ENCODE measurements around the gene PIK3R4.

The PIK3R4 gene

DNA sequence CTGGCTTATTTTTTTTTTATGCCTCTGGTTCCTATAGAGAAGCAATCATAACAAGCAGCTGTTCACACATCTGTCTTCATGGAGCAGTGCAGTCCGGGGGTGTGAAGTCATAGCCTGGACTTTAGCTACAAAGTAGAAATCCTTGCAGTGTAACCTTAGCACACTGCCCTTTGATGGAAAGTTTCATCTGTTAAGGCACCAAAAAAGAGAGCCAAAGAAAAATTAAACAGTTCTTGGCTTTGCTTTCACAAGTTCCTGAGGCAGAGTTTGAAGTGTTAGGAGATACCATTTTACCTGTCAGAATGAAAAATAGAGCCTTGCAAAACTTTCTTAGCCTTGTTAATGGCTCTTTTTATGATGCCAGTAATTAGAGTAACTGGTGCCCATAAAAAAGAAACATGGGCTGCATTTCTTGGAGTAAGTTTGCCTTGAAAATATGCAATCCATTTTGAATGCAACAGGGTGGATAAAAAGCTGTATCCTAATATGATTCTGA lies 84.1 kb downstream of the PIK3R4 start:
- Histone ChIP-seq H3K9ac (ENCODE audit: low read length) (no peak overlapping the region), H3K23ac (ENCODE audit: low read length in 2 of 2) (no peak overlapping the region), H2BK120ac (ENCODE audit: low read depth, low read length) (no peak overlapping the region), H2AK5ac (ENCODE audit: low read length, severe bottlenecking) (no peak overlapping the region), H3K4ac (ENCODE audit: low read depth in 1 of 2, low read length in 2 of 2) (no peak overlapping the region), H2AFZ (ENCODE audit: low read depth, low read length) (no peak overlapping the region), H3K4me3 (ENCODE audit: insufficient read depth in 1 of 2, low read depth in 1 of 2, low read length in 2 of 2) (no peak overlapping the region), H4K91ac (ENCODE audit: low read length) (no peak overlapping the region), H3K36me3 (ENCODE audit: control insufficient read depth in 1 of 2, insufficient read depth in 2 of 2, low read depth in 1 of 2, low read length in 2 of 2) (no peaks in the 10 kb centered on the region), H3K9me3 (ENCODE audit: control insufficient read depth, low read length) (no peaks in the 10 kb centered on the region), H3K4me2 (ENCODE audit: low read length, poor library complexity, severe bottlenecking) (no peak overlapping the region), H3K4me1 (ENCODE audit: control insufficient read depth, insufficient read depth, low read depth, low read length) (peaks cover 4% of the 10 kb centered on the region), H3K27me3 (ENCODE audit: control insufficient read depth in 1 of 2, insufficient read depth in 1 of 2, low read length in 2 of 2) (no peaks in the 10 kb centered on the region), H3K27ac (ENCODE audit: low read length, poor library complexity, severe bottlenecking) (no peak overlapping the region), H3K79me1 (replicated peaks; ENCODE audit: low read length, poor library complexity, severe bottlenecking) (no peaks in the 10 kb centered on the region), H4K8ac (ENCODE audit: low read length) (no peak overlapping the region), H2BK5ac (ENCODE audit: low read depth, low read length, poor library complexity, severe bottlenecking) (no peak overlapping the region), H2BK12ac (ENCODE audit: low read length in 2 of 2) (no peak overlapping the region), H2BK15ac (ENCODE audit: low read depth, poor library complexity, severe bottlenecking) (no peak overlapping the region), H3K14ac (ENCODE audit: low read length in 2 of 2) (no peak overlapping the region), H3K18ac (ENCODE audit: low read depth in 1 of 2, low read length in 2 of 2) (no peak overlapping the region)
- no peak for DNase-seq
- 92% methylated on average over 1 of the region's 1 CpG for WGBS

DNA sequence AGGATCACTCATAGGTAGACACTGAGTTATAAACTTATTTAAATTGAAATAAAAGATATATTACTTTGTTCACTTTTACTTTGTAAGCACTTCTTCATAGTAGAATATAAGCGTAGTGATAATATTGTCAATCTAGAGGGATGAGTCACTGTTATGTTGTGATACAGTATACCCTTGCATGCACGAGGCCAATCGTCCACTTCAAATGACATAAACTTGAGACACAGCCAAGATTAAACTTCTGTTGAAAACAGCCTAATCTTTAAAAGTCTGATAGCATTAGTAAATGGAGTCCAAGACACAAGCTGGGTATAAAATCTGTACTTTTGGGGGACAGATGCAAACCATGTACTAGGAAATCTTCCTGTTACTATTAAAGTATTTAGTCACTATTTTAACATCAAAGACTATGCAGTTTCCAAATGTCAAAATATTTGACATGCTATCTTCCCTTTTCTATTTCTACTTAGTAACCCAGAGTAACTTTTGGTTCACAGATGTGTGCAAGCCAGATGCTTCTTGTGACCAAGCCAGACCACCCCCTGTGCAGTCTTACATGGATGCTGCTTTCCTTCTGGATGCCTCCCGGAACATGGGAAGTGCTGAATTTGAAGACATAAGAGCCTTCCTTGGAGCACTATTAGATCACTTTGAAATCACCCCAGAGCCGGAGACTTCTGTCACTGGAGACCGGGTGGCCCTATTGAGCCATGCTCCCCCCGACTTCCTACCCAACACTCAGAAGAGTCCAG lies 85.3 kb downstream of the PIK3R4 start:
- no peak overlapping the region for H3K4ac ChIP-seq (ENCODE audit: low read depth in 1 of 2, low read length in 2 of 2)
- no peak overlapping the region for H2BK12ac ChIP-seq (ENCODE audit: low read length in 2 of 2)
- H3K27ac ChIP-seq (ENCODE audit: low read length, poor library complexity, severe bottlenecking), result no peak overlapping the region
- H3K27me3 ChIP-seq (ENCODE audit: control insufficient read depth in 1 of 2, insufficient read depth in 1 of 2, low read length in 2 of 2), result no peaks in the 10 kb centered on the region
- H2AFZ ChIP-seq (ENCODE audit: low read depth, low read length), result no peak overlapping the region
- no peak overlapping the region for H2AK5ac ChIP-seq (ENCODE audit: low read length, severe bottlenecking)
- no peak overlapping the region for H2BK120ac ChIP-seq (ENCODE audit: low read depth, low read length)
- DNase-seq, result peak; percentile 13
- no peaks in the 10 kb centered on the region for H3K79me1 ChIP-seq (replicated peaks; ENCODE audit: low read length, poor library complexity, severe bottlenecking)
- no peak overlapping the region for H3K18ac ChIP-seq (ENCODE audit: low read depth in 1 of 2, low read length in 2 of 2)
- H2BK5ac ChIP-seq (ENCODE audit: low read depth, low read length, poor library complexity, severe bottlenecking), result no peak overlapping the region
- no peaks in the 10 kb centered on the region for H3K9me3 ChIP-seq (ENCODE audit: control insufficient read depth, low read length)
- peaks cover 4% of the 10 kb centered on the region for H3K4me1 ChIP-seq (ENCODE audit: control insufficient read depth, insufficient read depth, low read depth, low read length)
- H2BK15ac ChIP-seq (ENCODE audit: low read depth, poor library complexity, severe bottlenecking), result no peak overlapping the region
- H3K36me3 ChIP-seq (ENCODE audit: control insufficient read depth in 1 of 2, insufficient read depth in 2 of 2, low read depth in 1 of 2, low read length in 2 of 2), result peaks cover 0 to 3% of the 10 kb centered on the region in 2 experiments
- no peak overlapping the region for H4K8ac ChIP-seq (ENCODE audit: low read length)
- H3K4me2 ChIP-seq (ENCODE audit: low read length, poor library complexity, severe bottlenecking), result no peak overlapping the region
- no peak overlapping the region for H3K14ac ChIP-seq (ENCODE audit: low read length in 2 of 2)
- WGBS, result 88% methylated on average over 7 of the region's 7 CpGs
- no peak overlapping the region for H3K4me3 ChIP-seq (ENCODE audit: insufficient read depth in 1 of 2, low read depth in 1 of 2, low read length in 2 of 2)
- H3K9ac ChIP-seq (ENCODE audit: low read length), result no peak overlapping the region
- H3K23ac ChIP-seq (ENCODE audit: low read length in 2 of 2), result no peak overlapping the region
- no peak overlapping the region for H4K91ac ChIP-seq (ENCODE audit: low read length)

DNA sequence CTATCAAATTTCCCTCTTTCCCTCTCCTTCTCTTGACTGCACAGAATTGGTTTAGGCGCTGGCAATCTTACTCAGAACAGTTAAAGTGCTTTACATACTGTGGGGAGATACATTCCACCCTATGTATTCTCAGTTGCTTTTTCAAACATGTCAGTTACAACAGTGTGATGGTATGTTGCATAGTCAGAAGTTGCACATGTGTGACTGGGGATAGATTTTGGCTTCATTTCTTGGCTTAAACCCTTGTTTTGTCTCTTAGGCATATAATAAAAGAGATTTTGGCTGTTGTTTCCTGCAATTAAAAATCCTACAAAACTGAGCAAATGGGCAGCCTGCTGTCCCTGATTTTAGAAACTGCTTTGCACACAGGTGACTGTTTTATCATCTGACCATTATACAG lies 86.7 kb downstream of the PIK3R4 start:
- H3K9ac ChIP-seq (ENCODE audit: low read length), result no peak overlapping the region
- no peak overlapping the region for H3K18ac ChIP-seq (ENCODE audit: low read depth in 1 of 2, low read length in 2 of 2)
- H3K79me1 ChIP-seq (replicated peaks; ENCODE audit: low read length, poor library complexity, severe bottlenecking), result no peaks in the 10 kb centered on the region
- no peak overlapping the region for H2BK120ac ChIP-seq (ENCODE audit: low read depth, low read length)
- H3K27me3 ChIP-seq (ENCODE audit: control insufficient read depth in 1 of 2, insufficient read depth in 1 of 2, low read length in 2 of 2), result no peaks in the 10 kb centered on the region
- H4K91ac ChIP-seq (ENCODE audit: low read length), result no peak overlapping the region
- H3K4me1 ChIP-seq (ENCODE audit: control insufficient read depth, insufficient read depth, low read depth, low read length), result peaks cover 4% of the 10 kb centered on the region
- no peak overlapping the region for H3K14ac ChIP-seq (ENCODE audit: low read length in 2 of 2)
- no CpG with 5 or more reads among the region's 1 CpG for WGBS
- H2AFZ ChIP-seq (ENCODE audit: low read depth, low read length), result no peak overlapping the region
- DNase-seq, result no peak
- H3K9me3 ChIP-seq (ENCODE audit: control insufficient read depth, low read length), result no peaks in the 10 kb centered on the region
- no peak overlapping the region for H3K23ac ChIP-seq (ENCODE audit: low read length in 2 of 2)
- H4K8ac ChIP-seq (ENCODE audit: low read length), result no peak overlapping the region
- H3K27ac ChIP-seq (ENCODE audit: low read length, poor library complexity, severe bottlenecking), result no peak overlapping the region
- H2BK15ac ChIP-seq (ENCODE audit: low read depth, poor library complexity, severe bottlenecking), result no peak overlapping the region
- H2AK5ac ChIP-seq (ENCODE audit: low read length, severe bottlenecking), result no peak overlapping the region
- H2BK12ac ChIP-seq (ENCODE audit: low read length in 2 of 2), result no peak overlapping the region
- no peak overlapping the region for H3K4ac ChIP-seq (ENCODE audit: low read depth in 1 of 2, low read length in 2 of 2)
- no peak overlapping the region for H2BK5ac ChIP-seq (ENCODE audit: low read depth, low read length, poor library complexity, severe bottlenecking)
- H3K4me3 ChIP-seq (ENCODE audit: insufficient read depth in 1 of 2, low read depth in 1 of 2, low read length in 2 of 2), result no peak overlapping the region
- H3K36me3 ChIP-seq (ENCODE audit: control insufficient read depth in 1 of 2, insufficient read depth in 2 of 2, low read depth in 1 of 2, low read length in 2 of 2), result peaks cover 0 to 3% of the 10 kb centered on the region in 2 experiments
- no peak overlapping the region for H3K4me2 ChIP-seq (ENCODE audit: low read length, poor library complexity, severe bottlenecking)

DNA sequence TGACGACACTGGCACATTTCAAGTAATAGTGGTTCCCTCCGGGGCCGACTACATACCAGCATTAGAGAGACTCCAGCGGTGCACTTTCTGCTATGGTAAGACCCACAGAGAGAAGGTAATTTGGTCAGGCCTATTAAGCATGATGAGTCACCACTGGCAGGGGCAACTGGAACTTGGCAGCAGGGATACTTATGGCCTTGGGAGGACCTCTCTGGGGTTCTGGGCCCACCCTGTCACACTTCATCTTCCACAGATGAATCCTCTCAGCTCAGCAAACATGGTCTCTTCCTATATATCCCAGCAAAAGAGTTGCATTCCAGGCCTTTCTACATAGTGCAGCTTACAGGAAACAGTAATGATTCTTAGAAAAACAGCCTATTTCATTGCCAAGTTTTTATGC lies 88.0 kb downstream of the PIK3R4 start:
- Histone ChIP-seq H3K23ac (ENCODE audit: low read length in 2 of 2) (no peak overlapping the region), H3K27ac (ENCODE audit: low read length, poor library complexity, severe bottlenecking) (peak overlapping the region; percentile 19), H4K91ac (ENCODE audit: low read length) (no peak overlapping the region), H3K4me2 (ENCODE audit: low read length, poor library complexity, severe bottlenecking) (no peak overlapping the region), H2BK12ac (ENCODE audit: low read length in 2 of 2) (no peak overlapping the region), H3K4me1 (ENCODE audit: control insufficient read depth, insufficient read depth, low read depth, low read length) (peaks cover 4% of the 10 kb centered on the region), H3K36me3 (ENCODE audit: control insufficient read depth in 1 of 2, insufficient read depth in 2 of 2, low read depth in 1 of 2, low read length in 2 of 2) (peaks cover 0 to 3% of the 10 kb centered on the region in 2 experiments), H4K8ac (ENCODE audit: low read length) (no peak overlapping the region), H2AK5ac (ENCODE audit: low read length, severe bottlenecking) (no peak overlapping the region), H3K9me3 (ENCODE audit: control insufficient read depth, low read length) (no peaks in the 10 kb centered on the region), H3K79me1 (replicated peaks; ENCODE audit: low read length, poor library complexity, severe bottlenecking) (no peaks in the 10 kb centered on the region), H2BK120ac (ENCODE audit: low read depth, low read length) (no peak overlapping the region), H2BK15ac (ENCODE audit: low read depth, poor library complexity, severe bottlenecking) (no peak overlapping the region), H2AFZ (ENCODE audit: low read depth, low read length) (no peak overlapping the region), H3K18ac (ENCODE audit: low read depth in 1 of 2, low read length in 2 of 2) (no peak overlapping the region), H3K14ac (ENCODE audit: low read length in 2 of 2) (no peak overlapping the region), H2BK5ac (ENCODE audit: low read depth, low read length, poor library complexity, severe bottlenecking) (no peak overlapping the region), H3K27me3 (ENCODE audit: control insufficient read depth in 1 of 2, insufficient read depth in 1 of 2, low read length in 2 of 2) (no peaks in the 10 kb centered on the region), H3K4ac (ENCODE audit: low read depth in 1 of 2, low read length in 2 of 2) (no peak overlapping the region), H3K4me3 (ENCODE audit: insufficient read depth in 1 of 2, low read depth in 1 of 2, low read length in 2 of 2) (peak overlapping the region in 1 of 2 experiments; percentile 8), H3K9ac (ENCODE audit: low read length) (no peak overlapping the region)
- peak; percentile 11 for DNase-seq
- WGBS, result 91% methylated on average over 4 of the region's 4 CpGs
